Spleen (tissue), 11 donors: Measurements from ENCODE around the gene CNDP2. TPM values are rescaled to one million over a fixed set of nuclear protein-coding genes. Genes with fewer than 3 reads are reported as not detected.

Experiments
- DNase-seq: peaks from one replicate; pipeline ENCODE4 v3.0.0-alpha.2; 2020
- H3K27ac ChIP-seq, 8 donors: fragments of 200-600 bp; sonication (generic) in 7 of 8; 1 replicate in 4 of 8; 2 replicates in 4 of 8; pipeline versions ENCODE4 v1.5.0 to v1.8.0; 2016 to 2021; ENCODE audit warnings: inconsistent platforms in 4 of 8, mild to moderate bottlenecking in 4 of 8, moderate library complexity in 1 of 8
- H3K27me3 ChIP-seq, 7 donors: fragments of 200-600 bp; sonication (generic) in 6 of 7; replicated peaks in 1 of 7; 1 replicate in 4 of 7; 2 replicates in 3 of 7; pipeline versions ENCODE4 v1.5.0 to v1.8.0; 2016 to 2021; ENCODE audit warnings: inconsistent platforms in 3 of 7, mild to moderate bottlenecking in 1 of 7
- H3K36me3 ChIP-seq, 6 donors: fragments of 200-600 bp; sonication (generic) in 5 of 6; 1 replicate in 4 of 6; 2 replicates in 2 of 6; pipeline versions ENCODE4 v1.5.0 to v1.8.0; 2016 to 2021; ENCODE audit warnings: inconsistent platforms in 2 of 6
- H3K4me1 ChIP-seq, 6 donors: fragments of 200-600 bp; sonication (generic) in 5 of 6; 1 replicate in 3 of 6; 2 replicates in 3 of 6; pipeline versions ENCODE4 v1.5.0 to v1.8.0; 2016 to 2021; ENCODE audit warnings: inconsistent platforms in 3 of 6
- H3K4me3 ChIP-seq, 8 donors: fragments of 200-600 bp; sonication (generic) in 7 of 8; 1 replicate in 4 of 8; 2 replicates in 4 of 8; pipeline versions ENCODE4 v1.5.0 to v1.8.0; 2016 to 2021; ENCODE audit warnings: inconsistent platforms in 4 of 8, mild to moderate bottlenecking in 4 of 8, moderate library complexity in 2 of 8
- H3K9me3 ChIP-seq, 8 donors: fragments of 200-600 bp; sonication (generic) in 7 of 8; 1 replicate in 4 of 8; 2 replicates in 4 of 8; pipeline versions ENCODE4 v1.5.0 to v1.8.0; 2016 to 2021; ENCODE audit warnings: inconsistent platforms in 4 of 8
- POLR2A ChIP-seq, 3 donors: fragments of 450-650 bp; IDR thresholded peaks; one replicate each; pipeline ENCODE4 v1.5.1; 2017; ENCODE audit warnings: antibody characterized with exemption in 3 of 3, mild to moderate bottlenecking in 1 of 3
- POLR2AphosphoS5 ChIP-seq, 3 donors: sonication (generic); formaldehyde crosslinking; IDR thresholded peaks; one replicate each; pipeline ENCODE4 v1.5.1; 2017; ENCODE audit warnings: antibody characterized with exemption in 3 of 3
- WGBS, 5 donors: extraction: QIAGEN DNeasy Blood & Tissue Kit in 3 of 5; methylation state at CpG; one replicate each; pipeline versions ENCODE4 v1.1.5 to v1.1.7; 2013 to 2018; 5-methylcytosine and 5-hydroxymethylcytosine counted together
- intact Hi-C: fragments of 100-400 bp; cut with DNase I; formaldehyde crosslinking; loops from one replicate; pipeline ENCODE4 v1.15.0; 2023; ENCODE audit warnings: low total_unique reads
- polyA plus RNA-seq, 3 donors: library from polyadenylated mRNA; stranded (reverse); fragments of 200-250 nt; gene quantifications; one replicate each; pipeline ENCODE4 v1.2.1, GENCODE V29; 2013
- total RNA-seq, 7 donors: library from RNA; depleted of rRNA in 3 of 7; stranded (reverse); fragments of >200 nt in 3 of 7; fragmentation: NEBNext Ultra II Directional in 4 of 7; extraction: Animal tissue kit (Norgen Biotek cat#: 25700) in 4 of 7; gene quantifications; one replicate each; pipeline versions ENCODE4 v1.1.0 to v1.2.1, GENCODE V29; 2016 to 2021
- TF ChIP-seq, protein P1 (sequence below), 11 experiments: fragments of 200-600 bp in 7 of 11; fragments of 450-650 bp in 4 of 11; sonication (generic) in 4 of 11; IDR thresholded peaks in 8 of 11; conservative IDR thresholded peaks in 3 of 11; 1 replicate in 7 of 11; 2 replicates in 4 of 11; pipeline versions ENCODE4 v1.4.0 to v1.8.0; 2016 to 2021; ENCODE audit warnings: antibody characterized with exemption in 11 of 11, inconsistent platforms in 4 of 11, mild to moderate bottlenecking in 1 of 11
- donor health status: healthy with polysubstance abuse.
- donor health status: DM: no; HTN: no; CAD: no; lungs with moderate emphysema.
- donor health status: DM: no; HTN: no; CAD: no.
- donor health status: Bipolar disorder and iron deficiency.
- donor health status: healthy.
- donor health status: DM: no; HTN: no; CAD: no.
- donor health status: DM: yes; HTN: yes; CAD: no.

CNDP2 gene
- total and polyA plus RNA-seq, 10 donors, result 102 to 310 (median 271) TPM

DNA sequence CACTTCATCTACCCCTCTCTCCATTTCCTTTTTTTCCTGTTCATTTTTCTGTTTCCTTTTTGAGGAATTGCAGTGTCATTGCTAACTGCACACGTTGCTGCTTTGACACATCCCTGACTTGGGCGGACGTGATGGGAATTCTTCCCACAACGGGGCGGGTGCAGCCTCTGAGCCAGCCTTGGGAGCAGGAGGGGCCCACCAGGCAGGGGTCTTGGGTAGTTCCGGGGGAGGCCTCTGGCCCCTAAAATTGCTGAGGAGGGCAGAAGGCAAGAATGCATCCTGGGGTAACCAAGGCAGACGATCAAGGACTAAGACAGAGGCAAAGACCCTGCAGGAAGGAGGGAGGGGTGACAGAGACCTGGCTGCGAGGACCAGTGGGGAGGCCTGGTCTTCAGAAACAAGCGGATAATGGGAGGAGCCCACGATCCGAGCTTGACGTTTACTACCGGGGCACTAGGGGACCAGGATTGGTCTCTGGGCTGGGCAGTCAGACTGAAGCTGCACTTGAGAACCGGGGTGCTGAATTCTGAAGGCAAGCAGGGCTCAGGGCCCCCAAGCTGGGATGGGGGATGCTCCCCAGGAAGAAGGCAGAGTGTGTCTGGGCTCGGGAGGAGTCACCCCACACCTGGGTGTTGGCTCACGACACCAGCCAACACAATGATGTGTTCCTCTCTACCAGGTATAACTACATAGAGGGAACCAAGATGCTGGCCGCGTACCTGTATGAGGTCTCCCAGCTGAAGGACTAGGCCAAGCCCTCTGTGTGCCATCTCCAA is 23.3 kb downstream of the CNDP2 start:
- Histone ChIP-seq H3K4me3 (no peak overlapping the region), H3K27ac (no peak overlapping the region), H3K4me1 (peaks cover 0 to 12% (median 2%) of the 10 kb centered on the region in 6 donors), H3K27me3 (no peaks in the 10 kb centered on the region), H3K9me3 (no peaks in the 10 kb centered on the region), H3K36me3 (peaks cover 11 to 87% (median 72%) of the 10 kb centered on the region in 6 donors)
- DNase-seq, result peak; percentile 62
- 77 to 87% (median 86%) methylated on average over 18 of the region's 18 CpGs for WGBS, 5 donors
- intact Hi-C loops, result no loop called here
- TF ChIP-seq, protein P1, sequence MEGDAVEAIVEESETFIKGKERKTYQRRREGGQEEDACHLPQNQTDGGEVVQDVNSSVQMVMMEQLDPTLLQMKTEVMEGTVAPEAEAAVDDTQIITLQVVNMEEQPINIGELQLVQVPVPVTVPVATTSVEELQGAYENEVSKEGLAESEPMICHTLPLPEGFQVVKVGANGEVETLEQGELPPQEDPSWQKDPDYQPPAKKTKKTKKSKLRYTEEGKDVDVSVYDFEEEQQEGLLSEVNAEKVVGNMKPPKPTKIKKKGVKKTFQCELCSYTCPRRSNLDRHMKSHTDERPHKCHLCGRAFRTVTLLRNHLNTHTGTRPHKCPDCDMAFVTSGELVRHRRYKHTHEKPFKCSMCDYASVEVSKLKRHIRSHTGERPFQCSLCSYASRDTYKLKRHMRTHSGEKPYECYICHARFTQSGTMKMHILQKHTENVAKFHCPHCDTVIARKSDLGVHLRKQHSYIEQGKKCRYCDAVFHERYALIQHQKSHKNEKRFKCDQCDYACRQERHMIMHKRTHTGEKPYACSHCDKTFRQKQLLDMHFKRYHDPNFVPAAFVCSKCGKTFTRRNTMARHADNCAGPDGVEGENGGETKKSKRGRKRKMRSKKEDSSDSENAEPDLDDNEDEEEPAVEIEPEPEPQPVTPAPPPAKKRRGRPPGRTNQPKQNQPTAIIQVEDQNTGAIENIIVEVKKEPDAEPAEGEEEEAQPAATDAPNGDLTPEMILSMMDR (IDR thresholded peaks at IDR 0.05 in 8 of 11, conservative IDR thresholded peaks at IDR 0.05 in 3 of 11), result no peak
- TF ChIP-seq POLR2AphosphoS5 (IDR thresholded peaks at IDR 0.05) (peak in 1 of 3 donors; percentile 11), POLR2A (IDR thresholded peaks at IDR 0.05) (no peak)

- Histone ChIP-seq H3K36me3 (peaks cover 11 to 79% (median 64%) of the 10 kb centered on the region in 6 donors), H3K27ac (no peak overlapping the region), H3K9me3 (no peaks in the 10 kb centered on the region), H3K4me1 (peaks cover 0 to 14% (median 2%) of the 10 kb centered on the region in 6 donors), H3K27me3 (no peaks in the 10 kb centered on the region), H3K4me3 (no peak overlapping the region)
- peak; percentile 46 for DNase-seq
- TF ChIP-seq, protein P1 (IDR thresholded peaks at IDR 0.05 in 8 of 11, conservative IDR thresholded peaks at IDR 0.05 in 3 of 11), result no peak
- TF ChIP-seq POLR2A (IDR thresholded peaks at IDR 0.05) (no peak), POLR2AphosphoS5 (IDR thresholded peaks at IDR 0.05) (no peak)
- intact Hi-C loops, result no loop called here
- WGBS, 5 donors, result 88 to 97% (median 89%) methylated on average over 11 to 14 of the region's 14 CpGs
Measured at GRCh38 chr18:74520096-74520833, 24.1 kb downstream of the CNDP2 start.

- peak in 1 of 3 donors; percentile 43 for TF ChIP-seq POLR2AphosphoS5 (IDR thresholded peaks at IDR 0.05)
- TF ChIP-seq, protein P1 (IDR thresholded peaks at IDR 0.05 in 8 of 11, conservative IDR thresholded peaks at IDR 0.05 in 3 of 11), result no peak
- 87 to 96% (median 95%) methylated on average over 15 of the region's 15 CpGs for WGBS, 5 donors
- no peak overlapping the region for H3K4me3 ChIP-seq
- peaks cover 7 to 70% (median 55%) of the 10 kb centered on the region in 6 donors for H3K36me3 ChIP-seq
- intact Hi-C loops, result no loop called here
- no peaks in the 10 kb centered on the region for H3K9me3 ChIP-seq
- peaks cover 0 to 14% (median 2%) of the 10 kb centered on the region in 6 donors for H3K4me1 ChIP-seq
- H3K27ac ChIP-seq, result no peak overlapping the region
- DNase-seq, result peak; percentile 53
- no peaks in the 10 kb centered on the region for H3K27me3 ChIP-seq
Measured at GRCh38 chr18:74521068-74521725, 25.0 kb downstream of the CNDP2 start.
